ENCODE data around the gene CCL1.

Gene CCL1

GRCh38 chr17:34311291-34311690 is 51.7 kb downstream of the CCL1 start:
- H3K9me3 Mint-ChIP-seq, result no peaks in the 10 kb centered on the region
- no peak overlapping the region for H3K27ac Mint-ChIP-seq
- no peaks in the 10 kb centered on the region for H3K36me3 Mint-ChIP-seq
- H3K4me1 Mint-ChIP-seq, result no peaks in the 10 kb centered on the region
- peaks cover 23% of the 10 kb centered on the region for H3K27me3 Mint-ChIP-seq
- H3K4me3 Mint-ChIP-seq, result no peak overlapping the region
- no peak for ATAC-seq

Data from stimulated activated memory B cell treated with anti-CD40 and anti-IgM and Interleukin-4, amounts not matched to agents 10 μg/mL and 1 μg/mL and 100 μg/mL, for 72 hours (primary cell).